ENCODE measurements around the gene GALNT14. TPM values are rescaled to one million over a fixed set of nuclear protein-coding genes. Genes with fewer than 3 reads are reported as not detected.

GALNT14 gene
- total RNA-seq, 1 donor from 2014 or later, result 2.1 TPM

- Mint-ChIP-seq H3K36me3 (ENCODE audit: low read depth, unreplicated experiment) (no peaks in the 10 kb centered on the region), H3K27ac (ENCODE audit: unreplicated experiment) (no peak overlapping the region), H3K4me3 (ENCODE audit: unreplicated experiment) (no peak overlapping the region), H3K4me1 (ENCODE audit: low read depth, unreplicated experiment) (no peaks in the 10 kb centered on the region), H3K27me3 (ENCODE audit: low read depth, unreplicated experiment) (peaks cover 14% of the 10 kb centered on the region), H3K9me3 (ENCODE audit: unreplicated experiment) (no peaks in the 10 kb centered on the region)
- TF ChIP-seq CTCF (IDR thresholded peaks at IDR 0.05; ENCODE audit: insufficient read depth, low read depth, low read length) (no peak), EZH2 (IDR thresholded peaks at IDR 0.05; ENCODE audit: insufficient read depth, low read length) (no peak)
- Histone ChIP-seq H3K79me2 (ENCODE audit: insufficient read depth, low read length) (no peaks in the 10 kb centered on the region), H4K20me1 (ENCODE audit: insufficient read depth, low read length) (no peaks in the 10 kb centered on the region), H3K4me1 (ENCODE audit: insufficient read depth, low read length) (no peaks in the 10 kb centered on the region), H3K36me3 (ENCODE audit: insufficient read depth, low read length) (no peaks in the 10 kb centered on the region), H3K27ac (ENCODE audit: low read depth, low read length) (no peak overlapping the region), H3K9ac (ENCODE audit: low read length) (no peak overlapping the region), H3K4me3 (ENCODE audit: insufficient read depth, low read depth, low read length) (no peak overlapping the region), H3K27me3 (ENCODE audit: insufficient read depth, low read length) (peaks cover 2% of the 10 kb centered on the region), H3K9me3 (ENCODE audit: insufficient read depth, low read depth, low read length) (no peaks in the 10 kb centered on the region), H2AFZ (ENCODE audit: low read depth, low read length) (no peak overlapping the region), H3K4me2 (ENCODE audit: low read length) (no peak overlapping the region)
- no peak for FAIRE-seq
- no peak for DNase-seq (ENCODE audit: low read depth)
Observed at GRCh38 chr2:31000970-31001369, 137.3 kb downstream of the GALNT14 start.

GRCh38 chr2:30998672-30999071 lies 139.6 kb downstream of the GALNT14 start:
- DNase-seq (ENCODE audit: low read depth) (no peak), FAIRE-seq (no peak)
- Histone ChIP-seq H3K9me3 (ENCODE audit: insufficient read depth, low read depth, low read length) (no peaks in the 10 kb centered on the region), H3K36me3 (ENCODE audit: insufficient read depth, low read length) (no peaks in the 10 kb centered on the region), H2AFZ (ENCODE audit: low read depth, low read length) (no peak overlapping the region), H3K9ac (ENCODE audit: low read length) (no peak overlapping the region), H3K4me2 (ENCODE audit: low read length) (no peak overlapping the region), H4K20me1 (ENCODE audit: insufficient read depth, low read length) (no peaks in the 10 kb centered on the region), H3K79me2 (ENCODE audit: insufficient read depth, low read length) (no peaks in the 10 kb centered on the region), H3K27ac (ENCODE audit: low read depth, low read length) (no peak overlapping the region), H3K27me3 (ENCODE audit: insufficient read depth, low read length) (no peaks in the 10 kb centered on the region), H3K4me1 (ENCODE audit: insufficient read depth, low read length) (no peaks in the 10 kb centered on the region), H3K4me3 (ENCODE audit: insufficient read depth, low read depth, low read length) (no peak overlapping the region)
- no peak overlapping the region for H3K4me3 Mint-ChIP-seq (ENCODE audit: unreplicated experiment)
- TF ChIP-seq CTCF (IDR thresholded peaks at IDR 0.05; ENCODE audit: insufficient read depth, low read depth, low read length), result no peak
- peaks cover 9% of the 10 kb centered on the region for H3K27me3 Mint-ChIP-seq (ENCODE audit: low read depth, unreplicated experiment)
- no peaks in the 10 kb centered on the region for H3K4me1 Mint-ChIP-seq (ENCODE audit: low read depth, unreplicated experiment)
- H3K9me3 Mint-ChIP-seq (ENCODE audit: unreplicated experiment), result no peaks in the 10 kb centered on the region
- no peaks in the 10 kb centered on the region for H3K36me3 Mint-ChIP-seq (ENCODE audit: low read depth, unreplicated experiment)
- no peak overlapping the region for H3K27ac Mint-ChIP-seq (ENCODE audit: unreplicated experiment)

GRCh38 chr2:30997979-30998378 lies 140.3 kb downstream of the GALNT14 start:
- H3K4me3 ChIP-seq (ENCODE audit: insufficient read depth, low read depth, low read length), result no peak overlapping the region
- DNase-seq (ENCODE audit: low read depth) (no peak), FAIRE-seq (no peak)
- no peaks in the 10 kb centered on the region for H3K36me3 ChIP-seq (ENCODE audit: insufficient read depth, low read length)
- no peaks in the 10 kb centered on the region for H3K4me1 Mint-ChIP-seq (ENCODE audit: low read depth, unreplicated experiment)
- no peak overlapping the region for H3K4me2 ChIP-seq (ENCODE audit: low read length)
- H3K27me3 Mint-ChIP-seq (ENCODE audit: low read depth, unreplicated experiment), result peaks cover 7% of the 10 kb centered on the region
- no peaks in the 10 kb centered on the region for H3K9me3 Mint-ChIP-seq (ENCODE audit: unreplicated experiment)
- H3K4me3 Mint-ChIP-seq (ENCODE audit: unreplicated experiment), result no peak overlapping the region
- no peaks in the 10 kb centered on the region for H3K4me1 ChIP-seq (ENCODE audit: insufficient read depth, low read length)
- no peaks in the 10 kb centered on the region for H3K27me3 ChIP-seq (ENCODE audit: insufficient read depth, low read length)
- no peak overlapping the region for H2AFZ ChIP-seq (ENCODE audit: low read depth, low read length)
- H4K20me1 ChIP-seq (ENCODE audit: insufficient read depth, low read length), result no peaks in the 10 kb centered on the region
- TF ChIP-seq EZH2 (IDR thresholded peaks at IDR 0.05; ENCODE audit: insufficient read depth, low read length) (no peak), CTCF (IDR thresholded peaks at IDR 0.05; ENCODE audit: insufficient read depth, low read depth, low read length) (no peak)
- no peaks in the 10 kb centered on the region for H3K79me2 ChIP-seq (ENCODE audit: insufficient read depth, low read length)
- no peak overlapping the region for H3K9ac ChIP-seq (ENCODE audit: low read length)
- no peak overlapping the region for H3K27ac ChIP-seq (ENCODE audit: low read depth, low read length)
- no peaks in the 10 kb centered on the region for H3K36me3 Mint-ChIP-seq (ENCODE audit: low read depth, unreplicated experiment)
- H3K27ac Mint-ChIP-seq (ENCODE audit: unreplicated experiment), result no peak overlapping the region
- no peaks in the 10 kb centered on the region for H3K9me3 ChIP-seq (ENCODE audit: insufficient read depth, low read depth, low read length)
